Activated effector memory CD4-positive, alpha-beta T cell treated with anti-CD3 and anti-CD28 coated beads, Interleukin-2, amount 50 U/mL, for 16 hours (primary cell): ENCODE data around the gene GHRHR.
A peak's percentile ranks its signal among the peaks of the same experiment; 100 is the strongest.

Experiments used
- DNase-seq: peaks from one replicate; pipeline ENCODE4 v3.0.0-alpha.2; 2020

GHRHR gene

GRCh38 chr7:30968747-30969603, 5.2 kb downstream of the GHRHR start:
- no peak for DNase-seq

GRCh38 chr7:30969604-30969970, 5.8 kb downstream of the GHRHR start:
- no peak for DNase-seq

GRCh38 chr7:30970074-30970473, 6.3 kb downstream of the GHRHR start:
- no peak for DNase-seq

- no peak for DNase-seq
Observed at GRCh38 chr7:30970594-30971094, 6.9 kb downstream of the GHRHR start.

GRCh38 chr7:30971440-30971839, 7.7 kb downstream of the GHRHR start:
- no peak for DNase-seq

GRCh38 chr7:30971840-30972563, 8.2 kb downstream of the GHRHR start:
- DNase-seq = no peak

- no peak for DNase-seq
Observed at GRCh38 chr7:30973292-30973691, 9.5 kb downstream of the GHRHR start.

GRCh38 chr7:30973791-30974604, 10.2 kb downstream of the GHRHR start:
- no peak for DNase-seq

- no peak for DNase-seq
Observed at GRCh38 chr7:30974605-30975255, 11.0 kb downstream of the GHRHR start.

- no peak for DNase-seq
Observed at GRCh38 chr7:30975256-30975899, 11.6 kb downstream of the GHRHR start.

- no peak for DNase-seq
Observed at GRCh38 chr7:30976381-30976780, 12.6 kb downstream of the GHRHR start.

GRCh38 chr7:30977222-30977621, 13.5 kb downstream of the GHRHR start:
- DNase-seq = no peak

- DNase-seq = no peak
Observed at GRCh38 chr7:30977896-30978564, 14.3 kb downstream of the GHRHR start.

GRCh38 chr7:30979027-30979426, 15.3 kb downstream of the GHRHR start:
- DNase-seq = no peak

GRCh38 chr7:30980194-30980593, 16.4 kb downstream of the GHRHR start:
- DNase-seq = no peak

GRCh38 chr7:30980751-30981150, 17.0 kb downstream of the GHRHR start:
- no peak for DNase-seq

GRCh38 chr7:30983042-30983913, 19.5 kb downstream of the GHRHR start:
- DNase-seq = peak; percentile 91

- DNase-seq = no peak
Observed at GRCh38 chr7:30983914-30984247, 20.1 kb downstream of the GHRHR start.

- no peak for DNase-seq
Observed at GRCh38 chr7:30984359-30985107, 20.8 kb downstream of the GHRHR start.

GRCh38 chr7:30985756-30986155, 22.0 kb downstream of the GHRHR start:
- DNase-seq = no peak
